HCT116 (cell line): Measurements from ENCODE around the gene WIPF3. TPM values are rescaled to one million over a fixed set of nuclear protein-coding genes. Genes with fewer than 3 reads are reported as not detected.

Experiments used
- ATAC-seq: fragments of 200-7000 bp; cut with Tn5 transposase; 2 replicates; pipeline ENCODE4 v1.9.1; 2020; ENCODE audit warnings: mild to moderate bottlenecking, moderate library complexity
- BruUV-seq: library from RNA; stranded (reverse); fragments of 400-500 nt; replicated peaks from 2 replicates; lab custom pipeline; 2021; lab: Mats Ljungman, UMichigan
- CTCF ChIA-PET: fragments of 300-600 bp; sonication (Branson Sonifier 250); formaldehyde crosslinking; loops from one replicate; lab custom pipeline; 2021; ENCODE audit warnings: antibody characterized with exemption; lab: Charles Lee
- POLR2A ChIA-PET: fragments of 300-600, 350-600 bp; sonication (Branson Sonifier 250); formaldehyde crosslinking; loops from one replicate; lab custom pipeline; 2021; ENCODE audit warnings: antibody characterized with exemption; lab: Charles Lee
- RAD21 ChIA-PET, 2 experiments: fragments of 300-600 bp; sonication (Branson Sonifier 250); formaldehyde crosslinking; loops; one replicate each; lab custom pipeline; 2023; ENCODE audit warnings: low total read pairs in 2 of 2; ENCODE audit not compliant: uncharacterized antibody in 2 of 2, unreplicated experiment in 2 of 2, low non-redundant PET in 1 of 2; lab: Charles Lee
- DNase-seq: peaks from one replicate; pipeline ENCODE4 v3.0.0-alpha.2; 2010; ENCODE audit warnings: low read depth, low spot score
- H2AFZ ChIP-seq: fragments of 200-600 bp; shearing (Covaris generic), sonication (generic); 2 replicates; pipeline ENCODE4 v1.6.1; 2017; ENCODE audit warnings: low read depth, mixed run types, mixed read lengths, antibody characterized with exemption, low read length; ENCODE audit not compliant: poor library complexity, severe bottlenecking
- H3K27ac ChIP-seq: 2 replicates; pipeline ENCODE4 v1.5.1; 2012; ENCODE audit warnings: low read depth, low read length
- H3K27me3 ChIP-seq: fragments of 200-600 bp; sonication (generic); 2 replicates; pipeline ENCODE4 v1.6.1; 2016; ENCODE audit warnings: mixed run types, low read length, mixed read lengths; ENCODE audit not compliant: insufficient read depth
- H3K36me3 ChIP-seq, 2 experiments: fragments of 200-500 bp in 1 of 2; fragments of 200-600 bp in 1 of 2; sonication (Bioruptor generic) in 1 of 2; sonication (generic) in 1 of 2; 2 replicates each; pipeline versions ENCODE4 v1.5.1 to v1.6.1; 2014 to 2016; ENCODE audit warnings: low read length in 2 of 2, inconsistent platforms in 1 of 2, mixed read lengths in 1 of 2, mixed run types in 1 of 2; ENCODE audit not compliant: insufficient read depth in 2 of 2, control insufficient read depth in 1 of 2
- H3K4me1 ChIP-seq, 2 experiments: fragments of 200-600 bp in 1 of 2; sonication (generic) in 1 of 2; 2 replicates each; pipeline versions ENCODE4 v1.5.1 to v1.6.1; 2012 to 2017; ENCODE audit warnings: low read length in 2 of 2, inconsistent platforms in 1 of 2, mild to moderate bottlenecking in 1 of 2, mixed read lengths in 1 of 2, mixed run types in 1 of 2, moderate library complexity in 1 of 2; ENCODE audit not compliant: insufficient read depth in 2 of 2, control insufficient read depth in 1 of 2
- H3K4me2 ChIP-seq: fragments of 200-600 bp; sonication (generic); 2 replicates; pipeline ENCODE4 v1.6.1; 2017; ENCODE audit warnings: mixed run types, low read length, mixed read lengths
- H3K4me3 ChIP-seq, 2 experiments: fragments of 200-600 bp in 1 of 2; sonication (generic) in 1 of 2; replicated peaks in 1 of 2; 2 replicates each; pipeline ENCODE4 v1.5.1; 2011 to 2016; ENCODE audit warnings: low read length in 2 of 2, control low read depth in 1 of 2, low read depth in 1 of 2, mild to moderate bottlenecking in 1 of 2, mixed read lengths in 1 of 2, mixed run types in 1 of 2
- H3K79me2 ChIP-seq: fragments of 200-600 bp; sonication (generic); 2 replicates; pipeline ENCODE4 v1.6.1; 2017; ENCODE audit warnings: mild to moderate bottlenecking, mixed run types, low read length, moderate library complexity, mixed read lengths; ENCODE audit not compliant: insufficient read depth
- H3K9ac ChIP-seq: fragments of 200-600 bp; sonication (generic); 2 replicates; pipeline ENCODE4 v1.6.1; 2016; ENCODE audit warnings: low read length, mixed read lengths
- H3K9me2 ChIP-seq: fragments of 200-600 bp; sonication (generic), shearing (Covaris generic); 2 replicates; pipeline ENCODE4 v1.6.1; 2017; ENCODE audit warnings: mixed run types, mild to moderate bottlenecking, moderate library complexity; ENCODE audit not compliant: insufficient read depth
- H3K9me3 ChIP-seq, 2 experiments: fragments of 200-500 bp in 1 of 2; fragments of 200-600 bp in 1 of 2; sonication (Bioruptor generic) in 1 of 2; sonication (generic) in 1 of 2; 2 replicates each; pipeline ENCODE4 v1.6.1; 2014 to 2017; ENCODE audit warnings: low read length in 2 of 2, mixed read lengths in 2 of 2, inconsistent platforms in 1 of 2, low read depth in 1 of 2, mild to moderate bottlenecking in 1 of 2, mixed run types in 1 of 2, moderate library complexity in 1 of 2; ENCODE audit not compliant: control insufficient read depth in 1 of 2, insufficient read depth in 1 of 2
- H4K20me1 ChIP-seq: fragments of 200-600 bp; sonication (generic), shearing (Covaris generic); 2 replicates; pipeline ENCODE4 v1.6.1; 2017; ENCODE audit warnings: mixed run types, mild to moderate bottlenecking, moderate library complexity; ENCODE audit not compliant: insufficient read depth
- CBX3 ChIP-seq: IDR thresholded peaks from 2 replicates; pipeline ENCODE4 v1.6.1; 2012; ENCODE audit warnings: low read depth
- CEBPB ChIP-seq: IDR thresholded peaks from 2 replicates; pipeline ENCODE4 v1.6.1; 2012; ENCODE audit warnings: low read depth
- EGR1 ChIP-seq: IDR thresholded peaks from 2 replicates; pipeline ENCODE4 v1.6.1; 2012; ENCODE audit warnings: low read depth
- ELF1 ChIP-seq: IDR thresholded peaks from 2 replicates; pipeline ENCODE4 v1.6.1; 2012; ENCODE audit warnings: low read depth, borderline replicate concordance
- EZH2 ChIP-seq: fragments of 200-600 bp; sonication (generic); IDR thresholded peaks from 2 replicates; pipeline ENCODE4 v1.6.1; 2017; ENCODE audit warnings: antibody characterized with exemption, mixed run types
- EZH2phosphoT487 ChIP-seq: fragments of 200-600 bp; IDR thresholded peaks from 2 replicates; pipeline ENCODE4 v1.6.1; 2018; ENCODE audit warnings: antibody characterized with exemption, borderline replicate concordance
- FOSL1 ChIP-seq: IDR thresholded peaks from 2 replicates; pipeline ENCODE4 v1.6.1; 2012; ENCODE audit warnings: low read depth
- JUND ChIP-seq: IDR thresholded peaks from 2 replicates; pipeline ENCODE4 v1.6.1; 2012
- POLR2A ChIP-seq: IDR thresholded peaks from 2 replicates; pipeline ENCODE4 v1.7.0; 2011; ENCODE audit warnings: borderline replicate concordance; ENCODE audit not compliant: insufficient read depth, insufficient read length; ENCODE audit errors: extremely low read depth
- SIN3A ChIP-seq: IDR thresholded peaks from 2 replicates; pipeline ENCODE4 v1.6.1; 2012; ENCODE audit warnings: low read depth
- SP1 ChIP-seq: IDR thresholded peaks from 2 replicates; pipeline ENCODE4 v1.6.1; 2012; ENCODE audit warnings: low read depth
- SRF ChIP-seq: IDR thresholded peaks from 2 replicates; pipeline ENCODE4 v1.6.1; 2012; ENCODE audit warnings: low read depth
- ZFX ChIP-seq: fragments of 450-650 bp; IDR thresholded peaks from 2 replicates; pipeline ENCODE4 v1.6.1; 2017
- ZNF274 ChIP-seq: fragments of 200-500 bp; sonication (Bioruptor generic); IDR thresholded peaks from 2 replicates; pipeline ENCODE4 v1.6.1; 2014; ENCODE audit warnings: mild to moderate bottlenecking, low read depth, low read length, inconsistent platforms
- intact Hi-C: fragments of 100-400 bp; cut with micrococcal nuclease; formaldehyde crosslinking; loops from 2 replicates; pipeline ENCODE4 v1.10.0; 2022
- total RNA-seq: library from RNA; stranded (reverse); gene quantifications from one replicate; pipeline ENCODE4 v1.2.1, GENCODE V29; 2021; ENCODE audit not compliant: unreplicated experiment
- TF ChIP-seq, protein P1 (sequence below): IDR thresholded peaks from 2 replicates; pipeline ENCODE4 v1.6.1; 2012
- TF ChIP-seq, protein P2 (sequence below): IDR thresholded peaks from 2 replicates; pipeline ENCODE4 v1.6.1; 2012; ENCODE audit warnings: low read depth
- TF ChIP-seq, protein P3 (sequence below): IDR thresholded peaks from 2 replicates; pipeline ENCODE4 v1.6.1; 2011; ENCODE audit warnings: mild to moderate bottlenecking, low read length, moderate library complexity; ENCODE audit not compliant: insufficient replicate concordance; ENCODE audit errors: extremely low read depth
- TF ChIP-seq, protein P4 (sequence below), 3 experiments: fragments of 200-600 bp in 1 of 3; sonication (generic) in 1 of 3; IDR thresholded peaks in 2 of 3; conservative IDR thresholded peaks in 1 of 3; 2 replicates each; pipeline ENCODE4 v1.5.1; 2012 to 2017; ENCODE audit warnings: low read depth in 2 of 3, low read length in 2 of 3, antibody characterized with exemption in 1 of 3, borderline replicate concordance in 1 of 3, control low read depth in 1 of 3, mild to moderate bottlenecking in 1 of 3, mixed read lengths in 1 of 3, mixed run types in 1 of 3, moderate library complexity in 1 of 3; ENCODE audit not compliant: insufficient read depth in 1 of 3
- TF ChIP-seq, protein P5 (sequence below): IDR thresholded peaks from 2 replicates; pipeline ENCODE4 v1.6.1; 2012

Gene WIPF3
- total RNA-seq, 1 experiment from 2014 or later: 8.6 TPM

DNA sequence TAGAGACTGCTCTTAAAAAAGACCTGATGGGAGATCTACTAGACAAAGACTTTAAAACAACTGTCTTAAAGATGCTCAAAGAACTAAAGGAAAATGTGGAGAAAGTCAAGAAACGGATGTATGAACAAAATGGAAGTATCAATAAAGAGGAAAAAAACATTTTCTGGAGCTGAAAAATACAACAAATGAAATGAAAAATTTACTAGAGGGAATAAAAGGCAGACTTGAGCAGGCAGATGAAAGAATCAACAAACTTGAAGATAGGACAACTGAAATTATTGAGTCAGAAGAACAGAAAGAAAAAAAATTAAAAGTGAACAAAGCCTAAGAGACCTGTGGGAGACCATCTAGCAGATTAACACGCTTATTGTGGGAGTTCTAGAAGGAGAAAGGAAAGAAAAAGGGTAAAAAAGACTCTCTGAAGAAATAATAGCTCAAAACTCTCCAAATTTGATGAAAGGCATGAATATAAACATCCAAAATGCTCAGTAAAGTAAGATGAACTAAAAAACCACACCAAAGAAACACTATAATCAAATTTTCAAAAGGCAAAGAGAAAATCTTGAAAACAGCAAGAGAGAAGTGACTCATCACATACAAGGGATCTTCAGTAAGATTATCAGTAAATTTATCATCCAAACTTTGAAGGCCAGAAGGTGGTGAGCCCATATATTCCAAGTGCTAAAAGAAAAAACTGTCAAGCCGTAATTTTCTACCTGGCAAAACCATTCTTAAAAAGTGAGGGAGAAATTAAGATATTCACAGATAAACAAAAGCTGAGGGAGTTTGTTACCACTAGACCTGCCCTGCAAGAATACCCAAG, 100.1 kb downstream of the WIPF3 start:
- Histone ChIP-seq H4K20me1 (no peaks in the 10 kb centered on the region), H3K4me3 (no peak overlapping the region), H3K79me2 (no peaks in the 10 kb centered on the region)
- POLR2A ChIA-PET: no interaction called here
- TF ChIP-seq EZH2: no peak
- TF ChIP-seq, protein P1, sequence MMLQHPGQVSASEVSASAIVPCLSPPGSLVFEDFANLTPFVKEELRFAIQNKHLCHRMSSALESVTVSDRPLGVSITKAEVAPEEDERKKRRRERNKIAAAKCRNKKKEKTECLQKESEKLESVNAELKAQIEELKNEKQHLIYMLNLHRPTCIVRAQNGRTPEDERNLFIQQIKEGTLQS: no peak
- no peak for TF ChIP-seq JUND
- TF ChIP-seq, protein P2, sequence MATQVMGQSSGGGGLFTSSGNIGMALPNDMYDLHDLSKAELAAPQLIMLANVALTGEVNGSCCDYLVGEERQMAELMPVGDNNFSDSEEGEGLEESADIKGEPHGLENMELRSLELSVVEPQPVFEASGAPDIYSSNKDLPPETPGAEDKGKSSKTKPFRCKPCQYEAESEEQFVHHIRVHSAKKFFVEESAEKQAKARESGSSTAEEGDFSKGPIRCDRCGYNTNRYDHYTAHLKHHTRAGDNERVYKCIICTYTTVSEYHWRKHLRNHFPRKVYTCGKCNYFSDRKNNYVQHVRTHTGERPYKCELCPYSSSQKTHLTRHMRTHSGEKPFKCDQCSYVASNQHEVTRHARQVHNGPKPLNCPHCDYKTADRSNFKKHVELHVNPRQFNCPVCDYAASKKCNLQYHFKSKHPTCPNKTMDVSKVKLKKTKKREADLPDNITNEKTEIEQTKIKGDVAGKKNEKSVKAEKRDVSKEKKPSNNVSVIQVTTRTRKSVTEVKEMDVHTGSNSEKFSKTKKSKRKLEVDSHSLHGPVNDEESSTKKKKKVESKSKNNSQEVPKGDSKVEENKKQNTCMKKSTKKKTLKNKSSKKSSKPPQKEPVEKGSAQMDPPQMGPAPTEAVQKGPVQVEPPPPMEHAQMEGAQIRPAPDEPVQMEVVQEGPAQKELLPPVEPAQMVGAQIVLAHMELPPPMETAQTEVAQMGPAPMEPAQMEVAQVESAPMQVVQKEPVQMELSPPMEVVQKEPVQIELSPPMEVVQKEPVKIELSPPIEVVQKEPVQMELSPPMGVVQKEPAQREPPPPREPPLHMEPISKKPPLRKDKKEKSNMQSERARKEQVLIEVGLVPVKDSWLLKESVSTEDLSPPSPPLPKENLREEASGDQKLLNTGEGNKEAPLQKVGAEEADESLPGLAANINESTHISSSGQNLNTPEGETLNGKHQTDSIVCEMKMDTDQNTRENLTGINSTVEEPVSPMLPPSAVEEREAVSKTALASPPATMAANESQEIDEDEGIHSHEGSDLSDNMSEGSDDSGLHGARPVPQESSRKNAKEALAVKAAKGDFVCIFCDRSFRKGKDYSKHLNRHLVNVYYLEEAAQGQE: no peak
- no peak for TF ChIP-seq EZH2phosphoT487
- TF ChIP-seq SP1: no peak
- TF ChIP-seq CBX3: no peak
- no peak for TF ChIP-seq EGR1
- TF ChIP-seq POLR2A: no peak
- no peak for TF ChIP-seq ZFX
- no peak for TF ChIP-seq SIN3A
- no peak for TF ChIP-seq SRF
- TF ChIP-seq, protein P3, sequence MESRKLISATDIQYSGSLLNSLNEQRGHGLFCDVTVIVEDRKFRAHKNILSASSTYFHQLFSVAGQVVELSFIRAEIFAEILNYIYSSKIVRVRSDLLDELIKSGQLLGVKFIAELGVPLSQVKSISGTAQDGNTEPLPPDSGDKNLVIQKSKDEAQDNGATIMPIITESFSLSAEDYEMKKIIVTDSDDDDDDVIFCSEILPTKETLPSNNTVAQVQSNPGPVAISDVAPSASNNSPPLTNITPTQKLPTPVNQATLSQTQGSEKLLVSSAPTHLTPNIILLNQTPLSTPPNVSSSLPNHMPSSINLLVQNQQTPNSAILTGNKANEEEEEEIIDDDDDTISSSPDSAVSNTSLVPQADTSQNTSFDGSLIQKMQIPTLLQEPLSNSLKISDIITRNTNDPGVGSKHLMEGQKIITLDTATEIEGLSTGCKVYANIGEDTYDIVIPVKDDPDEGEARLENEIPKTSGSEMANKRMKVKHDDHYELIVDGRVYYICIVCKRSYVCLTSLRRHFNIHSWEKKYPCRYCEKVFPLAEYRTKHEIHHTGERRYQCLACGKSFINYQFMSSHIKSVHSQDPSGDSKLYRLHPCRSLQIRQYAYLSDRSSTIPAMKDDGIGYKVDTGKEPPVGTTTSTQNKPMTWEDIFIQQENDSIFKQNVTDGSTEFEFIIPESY: no peak
- TF ChIP-seq FOSL1: no peak
- TF ChIP-seq ELF1: no peak
- no peak for TF ChIP-seq ZNF274
- TF ChIP-seq, protein P4, sequence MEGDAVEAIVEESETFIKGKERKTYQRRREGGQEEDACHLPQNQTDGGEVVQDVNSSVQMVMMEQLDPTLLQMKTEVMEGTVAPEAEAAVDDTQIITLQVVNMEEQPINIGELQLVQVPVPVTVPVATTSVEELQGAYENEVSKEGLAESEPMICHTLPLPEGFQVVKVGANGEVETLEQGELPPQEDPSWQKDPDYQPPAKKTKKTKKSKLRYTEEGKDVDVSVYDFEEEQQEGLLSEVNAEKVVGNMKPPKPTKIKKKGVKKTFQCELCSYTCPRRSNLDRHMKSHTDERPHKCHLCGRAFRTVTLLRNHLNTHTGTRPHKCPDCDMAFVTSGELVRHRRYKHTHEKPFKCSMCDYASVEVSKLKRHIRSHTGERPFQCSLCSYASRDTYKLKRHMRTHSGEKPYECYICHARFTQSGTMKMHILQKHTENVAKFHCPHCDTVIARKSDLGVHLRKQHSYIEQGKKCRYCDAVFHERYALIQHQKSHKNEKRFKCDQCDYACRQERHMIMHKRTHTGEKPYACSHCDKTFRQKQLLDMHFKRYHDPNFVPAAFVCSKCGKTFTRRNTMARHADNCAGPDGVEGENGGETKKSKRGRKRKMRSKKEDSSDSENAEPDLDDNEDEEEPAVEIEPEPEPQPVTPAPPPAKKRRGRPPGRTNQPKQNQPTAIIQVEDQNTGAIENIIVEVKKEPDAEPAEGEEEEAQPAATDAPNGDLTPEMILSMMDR (IDR thresholded peaks at IDR 0.05 in 2 of 3, conservative IDR thresholded peaks at IDR 0.05 in 1 of 3; ENCODE audit: borderline replicate concordance in 1 of 3, insufficient read depth in 1 of 3, low read depth in 2 of 3, low read length in 2 of 3): no peak
- TF ChIP-seq, protein P5, sequence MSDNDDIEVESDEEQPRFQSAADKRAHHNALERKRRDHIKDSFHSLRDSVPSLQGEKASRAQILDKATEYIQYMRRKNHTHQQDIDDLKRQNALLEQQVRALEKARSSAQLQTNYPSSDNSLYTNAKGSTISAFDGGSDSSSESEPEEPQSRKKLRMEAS: no peak
- TF ChIP-seq CEBPB: no peak
- TF ChIP-seq, all 23 proteins: peak for 0
- Histone ChIP-seq H3K4me1 (no peaks in the 10 kb centered on the region), H2AFZ (no peak overlapping the region), H3K36me3 (no peaks in the 10 kb centered on the region; a peak in 1 of 4 replicates), H3K9me2 (no peaks in the 10 kb centered on the region), H3K27ac (no peak overlapping the region), H3K4me2 (no peak overlapping the region), H3K9me3 (peaks cover 0 to 6% of the 10 kb centered on the region in 2 experiments; a peak in 2 of 4 replicates), H3K9ac (no peak overlapping the region), H3K27me3 (no peaks in the 10 kb centered on the region)
- intact Hi-C loops: no loop called here
- ChIA-PET RAD21 (no interaction called here), CTCF (interaction anchor here (1.4 kb wide), 1 partner anchor 15 kb away, joined by 6 read pairs; no protein-coding TSS in a partner anchor)
- no peak for ATAC-seq
- no TSS peak for BruUV-seq
- no peak for DNase-seq
